Thyroid gland (tissue), 4 donors: ENCODE results near the gene SETD2. TPM values are rescaled to one million over a fixed set of nuclear protein-coding genes. Genes with fewer than 3 reads are reported as not detected.
"Not testable (repeated sequence)": the region's sequence is repeated elsewhere in the genome, so short reads cannot be mapped to it uniquely, and the experiment has no call there.

Source experiments
- DNase-seq, 2 donors: peaks; one replicate each; pipeline ENCODE4 v3.0.0-alpha.2; 2019
- H3K27ac ChIP-seq, 3 donors: fragments of 200-600 bp; sonication (generic); 1 replicate in 2 of 3; 2 replicates in 1 of 3; pipeline ENCODE4 v1.5.1; 2016 to 2019; ENCODE audit warnings: mild to moderate bottlenecking in 1 of 3, moderate library complexity in 1 of 3
- H3K27me3 ChIP-seq: fragments of 200-600 bp; sonication (generic); one replicate; pipeline ENCODE4 v1.5.1; 2019
- H3K36me3 ChIP-seq, 2 donors: fragments of 200-600 bp; sonication (generic); one replicate each; pipeline ENCODE4 v1.5.1; 2016 to 2019
- H3K4me1 ChIP-seq, 2 donors: fragments of 200-600 bp; sonication (generic); one replicate each; pipeline ENCODE4 v1.5.1; 2017 to 2019
- H3K4me3 ChIP-seq, 3 donors: fragments of 200-600 bp; sonication (generic); replicated peaks in 1 of 3; 1 replicate in 2 of 3; 2 replicates in 1 of 3; pipeline ENCODE4 v1.5.1; 2016; ENCODE audit warnings: mild to moderate bottlenecking in 1 of 3
- H3K9me3 ChIP-seq: fragments of 200-600 bp; sonication (generic); one replicate; pipeline ENCODE4 v1.5.1; 2017
- POLR2A ChIP-seq, 2 donors: fragments of 450-650 bp; IDR thresholded peaks; one replicate each; pipeline ENCODE4 v1.6.1; 2017; ENCODE audit warnings: antibody characterized with exemption in 2 of 2, mild to moderate bottlenecking in 2 of 2, moderate library complexity in 1 of 2
- WGBS, 2 donors: methylation state at CpG; one replicate each; pipeline ENCODE4 v1.1.5; 2017; 5-methylcytosine and 5-hydroxymethylcytosine counted together
- intact Hi-C: fragments of 100-400 bp; cut with DNase I; formaldehyde crosslinking; loops from one replicate; pipeline ENCODE4 v1.15.1; 2023
- total RNA-seq, 4 donors: library from RNA; depleted of rRNA; stranded (reverse); fragments of >200 nt; gene quantifications; one replicate each; pipeline ENCODE4 v1.2.3, GENCODE V29; 2016
- TF ChIP-seq, protein P1 (sequence below), 6 experiments: fragments of 200-600 bp in 3 of 6; fragments of 450-650 bp in 3 of 6; sonication (generic) in 3 of 6; IDR thresholded peaks; one replicate each; pipeline ENCODE4 v1.5.1; 2016 to 2019; ENCODE audit warnings: antibody characterized with exemption in 6 of 6, mild to moderate bottlenecking in 2 of 6, inconsistent platforms in 1 of 6, moderate library complexity in 1 of 6

Gene SETD2
- total RNA-seq, 4 donors from 2014 or later: 74.3 to 128 (median 85.5) TPM

DNA sequence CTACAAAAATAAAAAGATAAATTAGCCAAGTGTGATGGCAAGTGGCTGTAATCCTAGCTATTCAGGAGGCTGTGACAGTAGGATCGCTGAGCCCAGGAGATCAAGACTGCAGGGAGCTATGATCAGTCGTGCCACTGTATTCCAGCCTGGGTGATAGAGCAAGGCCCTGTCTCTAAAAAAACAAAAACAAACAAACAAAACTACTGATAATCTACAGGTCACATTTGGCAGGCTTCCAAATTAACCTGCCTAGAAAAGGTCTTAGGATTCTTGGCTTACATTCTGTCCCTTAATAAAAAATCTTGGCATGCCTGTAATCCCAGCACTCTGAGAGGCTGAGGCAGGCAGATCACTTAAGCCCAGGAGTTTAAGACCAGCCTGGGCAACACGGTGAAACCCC, 33.4 kb upstream of the SETD2 start:
- Histone ChIP-seq H3K36me3 (no peaks in the 10 kb centered on the region), H3K9me3 (no peaks in the 10 kb centered on the region), H3K4me3 (no peak overlapping the region), H3K27me3 (no peaks in the 10 kb centered on the region), H3K4me1 (no peaks in the 10 kb centered on the region), H3K27ac (no peak overlapping the region)
- DNase-seq: no peak
- WGBS, 2 donors: 38 to 55% methylated on average over 3 of the region's 3 CpGs
- TF ChIP-seq, protein P1, sequence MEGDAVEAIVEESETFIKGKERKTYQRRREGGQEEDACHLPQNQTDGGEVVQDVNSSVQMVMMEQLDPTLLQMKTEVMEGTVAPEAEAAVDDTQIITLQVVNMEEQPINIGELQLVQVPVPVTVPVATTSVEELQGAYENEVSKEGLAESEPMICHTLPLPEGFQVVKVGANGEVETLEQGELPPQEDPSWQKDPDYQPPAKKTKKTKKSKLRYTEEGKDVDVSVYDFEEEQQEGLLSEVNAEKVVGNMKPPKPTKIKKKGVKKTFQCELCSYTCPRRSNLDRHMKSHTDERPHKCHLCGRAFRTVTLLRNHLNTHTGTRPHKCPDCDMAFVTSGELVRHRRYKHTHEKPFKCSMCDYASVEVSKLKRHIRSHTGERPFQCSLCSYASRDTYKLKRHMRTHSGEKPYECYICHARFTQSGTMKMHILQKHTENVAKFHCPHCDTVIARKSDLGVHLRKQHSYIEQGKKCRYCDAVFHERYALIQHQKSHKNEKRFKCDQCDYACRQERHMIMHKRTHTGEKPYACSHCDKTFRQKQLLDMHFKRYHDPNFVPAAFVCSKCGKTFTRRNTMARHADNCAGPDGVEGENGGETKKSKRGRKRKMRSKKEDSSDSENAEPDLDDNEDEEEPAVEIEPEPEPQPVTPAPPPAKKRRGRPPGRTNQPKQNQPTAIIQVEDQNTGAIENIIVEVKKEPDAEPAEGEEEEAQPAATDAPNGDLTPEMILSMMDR (IDR thresholded peaks at IDR 0.05): no peak
- TF ChIP-seq POLR2A (IDR thresholded peaks at IDR 0.05): no peak
- intact Hi-C loops: no loop called here

DNA sequence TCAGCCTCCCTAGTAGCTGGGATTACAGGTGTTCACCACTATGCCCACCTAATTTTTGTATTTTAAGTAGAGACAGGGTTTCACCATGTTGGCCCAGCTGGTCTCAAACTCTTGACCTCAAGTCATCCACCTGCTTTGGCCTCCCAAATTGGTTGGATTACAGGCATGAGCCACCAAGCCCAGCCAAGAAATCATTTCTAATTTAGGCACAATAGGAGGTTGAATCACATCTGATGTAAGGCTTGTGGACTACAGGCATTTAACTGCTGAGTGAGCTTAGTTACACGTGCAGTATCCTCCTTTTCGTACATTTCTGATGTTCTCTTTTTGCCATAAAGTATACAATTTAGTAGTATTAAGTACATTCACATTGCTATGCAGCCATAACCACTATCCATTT, 31.1 kb upstream of the SETD2 start:
- no peaks in the 10 kb centered on the region for H3K36me3 ChIP-seq
- H3K27ac ChIP-seq: no peak overlapping the region
- intact Hi-C loops: no loop called here
- no peak for DNase-seq
- H3K4me1 ChIP-seq: no peaks in the 10 kb centered on the region
- 93 to 97% methylated on average over 2 of the region's 2 CpGs for WGBS, 2 donors
- no peaks in the 10 kb centered on the region for H3K27me3 ChIP-seq
- TF ChIP-seq, protein P1 (IDR thresholded peaks at IDR 0.05): no peak
- TF ChIP-seq POLR2A (IDR thresholded peaks at IDR 0.05): no peak
- no peaks in the 10 kb centered on the region for H3K9me3 ChIP-seq
- H3K4me3 ChIP-seq: no peak overlapping the region

DNA sequence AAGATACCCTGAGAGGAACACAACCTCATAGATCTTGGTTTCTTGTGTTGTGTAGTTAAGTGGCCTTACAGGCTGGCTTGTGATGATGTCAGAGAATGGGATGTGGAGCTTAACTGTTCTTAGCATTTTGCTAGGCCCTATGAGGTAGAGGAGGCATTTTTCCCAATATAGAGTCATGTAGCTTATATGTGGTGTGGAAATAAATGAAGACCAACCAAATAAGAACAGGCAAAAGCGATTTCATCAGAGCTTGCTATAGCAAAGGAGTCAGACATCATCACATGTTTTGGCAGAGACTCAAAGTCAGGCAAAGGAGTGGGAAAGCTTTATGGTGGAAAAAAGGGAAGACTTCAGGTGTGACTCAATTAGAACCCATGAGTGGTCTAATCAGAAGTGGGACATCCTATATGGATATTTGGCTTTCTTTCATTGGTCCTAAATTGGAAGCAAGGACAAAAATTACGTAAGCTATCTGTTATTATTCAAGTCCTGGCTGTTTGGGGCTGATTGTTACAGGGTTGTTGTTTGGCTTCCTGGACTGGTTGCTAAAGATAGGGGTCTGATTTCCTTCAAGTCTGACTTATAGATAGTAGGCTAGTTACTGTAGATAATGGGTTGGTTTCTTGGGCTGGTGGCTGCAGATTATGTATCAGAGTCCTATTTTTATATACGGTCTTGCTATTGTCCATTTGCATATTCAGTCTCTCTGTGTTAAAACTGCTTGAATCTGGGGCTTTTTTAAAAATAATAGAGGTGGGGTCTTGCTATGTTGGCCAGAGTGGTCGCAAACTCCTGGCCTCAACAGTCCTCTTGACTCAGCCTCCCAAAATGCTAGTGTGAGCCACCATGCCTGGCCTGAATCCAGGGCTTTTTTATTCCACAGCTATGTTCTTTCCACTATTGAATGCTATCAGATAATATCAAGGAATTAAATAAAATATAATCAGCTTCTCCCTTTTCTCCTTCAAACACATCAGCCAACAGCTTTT, 30.3 kb upstream of the SETD2 start:
- Histone ChIP-seq H3K4me3 (no peak overlapping the region), H3K27ac (no peak overlapping the region), H3K36me3 (no peaks in the 10 kb centered on the region), H3K4me1 (no peaks in the 10 kb centered on the region), H3K9me3 (no peaks in the 10 kb centered on the region), H3K27me3 (no peaks in the 10 kb centered on the region)
- intact Hi-C loops: no loop called here
- 95 to 96% methylated on average over 4 of the region's 4 CpGs for WGBS, 2 donors
- no peak for DNase-seq
- TF ChIP-seq POLR2A (IDR thresholded peaks at IDR 0.05): no peak
- TF ChIP-seq, protein P1 (IDR thresholded peaks at IDR 0.05): no peak

- no peak for TF ChIP-seq POLR2A (IDR thresholded peaks at IDR 0.05)
- Histone ChIP-seq H3K27ac (no peak overlapping the region), H3K4me1 (no peaks in the 10 kb centered on the region), H3K9me3 (no peaks in the 10 kb centered on the region), H3K36me3 (no peaks in the 10 kb centered on the region), H3K27me3 (no peaks in the 10 kb centered on the region), H3K4me3 (no peak overlapping the region)
- DNase-seq: no peak
- 92 to 96% methylated on average over 2 of the region's 2 CpGs for WGBS, 2 donors
- intact Hi-C loops: no loop called here
These were observed 22.4 kb upstream of the SETD2 start for GRCh38 chr3:47186285-47186684.

DNA sequence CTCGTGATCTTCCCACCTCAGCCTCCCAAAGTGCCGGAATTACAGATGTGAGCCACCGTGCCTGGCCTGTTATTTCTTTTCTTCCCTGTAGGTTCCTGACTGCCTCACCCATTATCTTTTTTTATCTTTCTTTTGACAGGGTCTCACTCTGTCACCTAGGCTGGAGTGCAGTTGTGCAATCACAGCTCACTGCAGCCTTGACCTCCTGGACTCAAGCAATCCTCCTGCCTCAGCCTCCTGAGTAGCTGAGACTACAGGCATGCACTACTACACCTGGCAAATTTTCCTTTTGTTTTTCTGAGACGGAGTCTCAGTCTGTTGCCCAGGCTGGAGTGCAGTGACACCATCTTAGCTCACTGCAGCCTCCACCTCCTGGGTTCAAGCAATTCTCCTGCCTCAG, 17.8 kb upstream of the SETD2 start:
- H3K27me3 ChIP-seq, H3K27ac ChIP-seq, H3K4me1 ChIP-seq, H3K36me3 ChIP-seq, H3K9me3 ChIP-seq, intact Hi-C loops, H3K4me3 ChIP-seq, DNase-seq: not testable (repeated sequence)
- WGBS, 2 donors: 93 to 97% methylated on average over 4 of the region's 4 CpGs

DNA sequence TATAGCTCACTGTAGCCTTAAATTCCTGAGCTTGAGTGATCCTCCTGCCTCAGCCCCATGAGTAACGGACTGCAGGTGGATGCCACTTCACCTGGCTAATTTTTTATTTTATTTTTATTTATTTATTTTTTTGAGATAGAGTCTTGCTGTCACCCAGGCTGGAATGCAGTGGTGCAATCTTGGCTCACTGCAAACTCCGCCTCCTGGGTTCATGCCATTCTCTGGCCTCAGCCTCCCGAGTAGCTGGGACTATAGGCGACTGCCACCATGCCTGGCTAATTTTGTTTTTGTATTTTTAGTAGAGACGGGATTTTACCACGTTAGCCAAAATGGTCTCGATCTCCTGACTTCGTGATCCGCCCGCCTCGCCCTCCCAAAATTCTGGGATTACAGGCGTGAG, 16.1 kb upstream of the SETD2 start:
- H3K9me3 ChIP-seq, H3K36me3 ChIP-seq, DNase-seq, H3K27ac ChIP-seq, intact Hi-C loops, H3K4me1 ChIP-seq, H3K4me3 ChIP-seq, H3K27me3 ChIP-seq: not testable (repeated sequence)
- WGBS, 2 donors: 90 to 94% methylated on average over 12 of the region's 12 CpGs
